NCI-H187 treated with DMSO at 0.1 percent for 48 hours (cell line): ENCODE results near the gene SPECC1.
"Not testable (repeated sequence)": the region's sequence is repeated elsewhere in the genome, so short reads cannot be mapped to it uniquely, and the experiment has no call there.

Source experiments
- DNase-seq: peaks from one replicate; lab custom pipeline; 2025; lab: John Stamatoyannopoulos, UW

SPECC1 gene, protein sequence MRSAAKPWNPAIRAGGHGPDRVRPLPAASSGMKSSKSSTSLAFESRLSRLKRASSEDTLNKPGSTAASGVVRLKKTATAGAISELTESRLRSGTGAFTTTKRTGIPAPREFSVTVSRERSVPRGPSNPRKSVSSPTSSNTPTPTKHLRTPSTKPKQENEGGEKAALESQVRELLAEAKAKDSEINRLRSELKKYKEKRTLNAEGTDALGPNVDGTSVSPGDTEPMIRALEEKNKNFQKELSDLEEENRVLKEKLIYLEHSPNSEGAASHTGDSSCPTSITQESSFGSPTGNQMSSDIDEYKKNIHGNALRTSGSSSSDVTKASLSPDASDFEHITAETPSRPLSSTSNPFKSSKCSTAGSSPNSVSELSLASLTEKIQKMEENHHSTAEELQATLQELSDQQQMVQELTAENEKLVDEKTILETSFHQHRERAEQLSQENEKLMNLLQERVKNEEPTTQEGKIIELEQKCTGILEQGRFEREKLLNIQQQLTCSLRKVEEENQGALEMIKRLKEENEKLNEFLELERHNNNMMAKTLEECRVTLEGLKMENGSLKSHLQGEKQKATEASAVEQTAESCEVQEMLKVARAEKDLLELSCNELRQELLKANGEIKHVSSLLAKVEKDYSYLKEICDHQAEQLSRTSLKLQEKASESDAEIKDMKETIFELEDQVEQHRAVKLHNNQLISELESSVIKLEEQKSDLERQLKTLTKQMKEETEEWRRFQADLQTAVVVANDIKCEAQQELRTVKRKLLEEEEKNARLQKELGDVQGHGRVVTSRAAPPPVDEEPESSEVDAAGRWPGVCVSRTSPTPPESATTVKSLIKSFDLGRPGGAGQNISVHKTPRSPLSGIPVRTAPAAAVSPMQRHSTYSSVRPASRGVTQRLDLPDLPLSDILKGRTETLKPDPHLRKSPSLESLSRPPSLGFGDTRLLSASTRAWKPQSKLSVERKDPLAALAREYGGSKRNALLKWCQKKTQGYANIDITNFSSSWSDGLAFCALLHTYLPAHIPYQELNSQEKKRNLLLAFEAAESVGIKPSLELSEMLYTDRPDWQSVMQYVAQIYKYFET

DNA sequence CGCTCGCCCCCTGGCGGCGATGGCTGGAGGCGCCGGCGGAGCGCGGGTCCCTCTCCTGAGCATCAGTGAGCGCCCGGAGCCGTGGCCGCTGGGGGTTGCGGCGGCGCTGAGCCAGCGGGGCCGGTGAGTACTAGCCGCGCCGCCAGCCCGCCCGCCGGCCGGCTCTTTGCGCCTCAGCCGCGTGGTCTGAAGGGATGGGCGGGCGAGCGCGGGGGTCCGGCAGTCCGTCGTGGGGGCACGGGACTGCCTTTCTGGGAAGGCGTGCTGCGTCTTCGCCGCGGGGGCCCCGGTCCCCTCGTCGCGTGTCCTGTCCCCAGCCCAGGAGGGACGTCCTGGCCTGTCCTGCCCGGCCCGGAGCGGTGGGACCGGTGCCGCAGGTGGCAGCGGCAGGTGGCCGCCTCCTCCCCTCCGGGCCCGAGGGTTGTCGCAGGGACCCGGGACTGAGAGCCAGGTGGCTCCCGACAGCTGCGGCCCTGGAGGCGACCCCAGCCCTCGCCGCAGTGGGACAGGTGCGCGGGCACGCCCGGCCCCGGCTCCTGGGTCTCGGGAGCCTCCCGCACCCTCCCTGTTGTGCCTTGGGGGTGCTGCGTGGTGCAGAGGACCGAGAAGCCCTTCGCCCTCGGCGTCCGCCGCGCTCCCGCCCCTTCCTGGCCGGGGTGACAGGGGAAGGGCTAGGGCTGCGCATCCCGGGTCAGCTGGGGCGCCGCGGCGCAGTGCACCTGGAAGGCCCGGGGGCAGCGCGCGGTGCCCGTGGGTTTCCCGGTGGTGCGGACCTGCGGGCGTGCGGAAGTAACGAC, at the start of gene SPECC1:
Gene SPECC1 (plus strand): TSS at position 58 of the 797 bp plus-strand sequence. CDS start 87,293 bp downstream, outside the sequence.
- no peak for DNase-seq

DNA sequence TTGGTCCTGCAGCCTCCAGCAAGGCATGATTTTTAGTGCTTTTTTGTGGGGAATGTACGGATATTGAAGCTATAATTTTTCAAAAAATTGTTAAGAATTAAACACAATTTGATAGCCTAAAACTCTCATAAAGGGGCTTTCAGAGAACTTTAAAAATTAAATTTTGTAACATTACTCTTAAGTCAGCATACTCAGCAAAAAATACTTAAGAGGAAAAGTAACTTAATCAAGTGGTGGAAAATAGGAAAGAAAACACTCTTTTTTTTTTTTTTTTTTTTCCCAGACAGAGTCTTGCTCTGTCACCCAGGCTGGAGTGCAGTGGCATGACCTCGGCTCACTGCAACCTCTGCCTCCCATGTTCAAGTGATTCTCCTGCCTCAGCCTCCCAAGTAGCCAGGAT, 46.2 kb upstream of the SPECC1 start:
- DNase-seq = not testable (repeated sequence)

DNA sequence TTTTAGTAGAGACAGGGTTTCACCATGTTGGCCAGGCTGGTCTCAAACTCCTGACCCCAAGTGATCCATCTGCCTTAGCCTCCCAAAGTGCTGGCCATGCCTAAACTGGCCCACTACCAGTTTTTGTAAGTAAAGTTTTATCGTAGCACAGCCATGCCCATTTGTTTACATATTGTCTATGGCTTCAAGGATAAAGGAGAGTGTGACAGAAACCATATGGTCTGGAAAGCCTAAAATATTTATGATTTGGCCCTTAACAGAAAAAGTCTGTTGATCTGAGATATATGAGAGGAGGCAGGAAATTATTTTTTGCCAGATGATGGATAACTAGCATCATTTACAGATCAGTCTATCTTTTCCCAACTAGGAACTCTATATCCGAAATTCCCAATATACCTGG, 36.0 kb upstream of the SPECC1 start:
- no peak for DNase-seq

DNA sequence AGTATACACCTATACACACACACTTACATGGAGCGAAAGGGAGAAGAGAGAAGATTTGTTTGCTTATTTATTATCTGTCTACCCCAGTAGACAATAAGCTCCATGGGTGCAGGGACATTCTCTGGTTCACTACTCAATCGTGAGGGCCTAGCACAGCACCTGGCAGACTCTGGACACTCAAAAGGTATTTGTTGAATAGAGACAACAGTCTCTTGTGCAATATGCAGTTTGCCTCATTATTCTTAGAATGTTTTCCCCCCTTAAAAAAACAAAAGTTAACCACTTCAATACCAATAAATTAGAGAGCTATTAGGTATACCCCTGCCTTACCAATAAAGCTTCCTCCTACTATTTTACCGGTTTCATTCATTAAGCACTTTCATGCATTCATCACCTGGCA, 33.6 kb upstream of the SPECC1 start:
- DNase-seq = no peak

DNA sequence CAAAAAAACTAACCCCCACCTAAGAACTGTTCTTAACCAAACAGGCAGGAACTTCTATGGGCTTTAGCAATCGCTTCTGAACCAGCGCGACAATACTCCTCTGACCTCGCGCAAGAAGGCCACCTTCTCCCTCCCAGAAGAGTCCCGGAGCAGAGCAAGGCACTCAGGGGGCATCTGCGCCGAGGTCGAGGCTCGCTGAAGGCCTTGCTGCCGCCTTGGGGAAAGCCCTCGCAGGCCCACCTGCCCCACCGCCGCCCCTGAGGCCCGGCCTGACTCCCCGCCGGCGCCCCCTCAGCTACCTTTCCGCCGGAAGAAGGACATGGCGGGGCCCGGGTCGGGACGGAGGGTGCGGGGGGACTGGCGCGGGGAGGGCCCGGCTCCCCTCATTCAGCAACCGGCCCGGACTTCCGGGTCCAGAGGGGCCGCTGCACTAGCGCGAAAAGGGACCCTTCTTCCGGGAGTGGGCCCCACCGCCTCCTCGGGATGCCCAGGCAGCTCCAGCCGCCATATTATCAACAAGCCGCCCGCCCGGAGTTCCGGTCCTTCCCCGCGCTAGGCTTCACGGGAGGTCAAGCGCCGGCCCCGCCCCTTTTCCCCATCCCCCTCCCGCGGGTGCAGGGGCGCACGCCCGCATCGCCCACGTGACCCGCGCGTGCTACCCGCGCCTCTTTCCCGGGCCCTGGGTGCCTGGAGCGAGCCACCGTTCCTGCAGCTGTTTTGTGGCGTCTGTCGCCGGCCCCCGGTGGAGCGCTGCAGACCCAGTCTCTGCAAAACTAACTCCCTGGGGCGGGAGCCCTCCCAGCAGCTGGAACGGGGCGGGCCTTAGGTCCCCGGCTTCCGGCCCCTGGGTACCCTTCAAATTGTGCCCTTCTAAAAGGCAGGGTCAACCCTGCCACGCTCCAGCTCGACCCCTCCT, 31.6 kb upstream of the SPECC1 start, which contains the start of gene AKAP10:
Gene AKAP10 (minus strand): TSS at position 536 of the 916 bp plus-strand sequence. CDS start 149 bp downstream, at position 387.
- peak; percentile 2 for DNase-seq

DNA sequence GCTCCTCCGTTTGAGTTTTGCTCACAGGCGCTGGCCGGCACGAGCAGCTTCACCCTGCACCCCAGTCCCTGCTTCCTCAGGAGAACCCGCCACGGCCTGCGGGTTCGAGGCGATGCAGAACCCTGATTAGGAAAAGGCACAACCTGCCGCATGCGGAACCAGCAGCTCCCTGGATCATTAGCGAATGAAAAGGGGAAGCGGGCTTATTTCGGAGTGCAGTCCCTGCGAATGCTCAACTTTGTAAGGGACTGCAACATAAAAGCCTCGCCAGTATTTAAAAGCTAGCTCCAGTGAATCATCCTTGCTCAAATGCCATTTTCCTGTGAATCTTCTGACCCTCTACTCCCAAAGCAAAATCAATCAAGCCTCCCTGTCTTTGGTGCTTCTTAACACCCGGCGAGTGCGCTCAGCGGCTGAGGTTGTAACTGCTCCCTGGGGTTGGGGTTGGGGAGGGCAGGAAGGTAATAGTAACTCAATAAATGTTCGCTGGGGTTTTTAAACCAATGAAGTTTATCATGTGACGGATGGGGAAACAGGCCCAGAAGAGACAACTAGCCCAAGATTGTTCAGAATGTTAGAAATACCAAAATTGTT, 30.9 kb upstream of the SPECC1 start:
- no peak for DNase-seq

DNA sequence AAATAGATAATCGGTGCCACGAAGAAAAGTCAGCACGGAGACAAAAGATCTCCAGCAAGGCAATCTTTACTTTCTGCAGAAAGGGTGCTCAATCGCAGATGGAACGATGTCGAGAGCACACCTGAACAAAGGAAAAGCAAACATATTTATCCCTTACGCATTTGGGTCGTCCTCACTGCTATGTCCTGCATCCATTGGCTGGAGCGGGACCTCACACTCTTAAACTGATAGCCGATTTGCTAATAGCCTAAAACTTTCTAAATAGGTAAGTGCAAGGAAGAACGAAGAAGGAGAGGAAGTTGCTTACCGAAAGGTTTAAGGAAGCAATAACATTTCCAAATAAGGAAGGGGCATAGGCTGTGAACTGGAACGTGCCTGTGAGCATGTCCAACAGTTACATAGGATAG, 30.4 kb upstream of the SPECC1 start:
- DNase-seq = no peak

DNA sequence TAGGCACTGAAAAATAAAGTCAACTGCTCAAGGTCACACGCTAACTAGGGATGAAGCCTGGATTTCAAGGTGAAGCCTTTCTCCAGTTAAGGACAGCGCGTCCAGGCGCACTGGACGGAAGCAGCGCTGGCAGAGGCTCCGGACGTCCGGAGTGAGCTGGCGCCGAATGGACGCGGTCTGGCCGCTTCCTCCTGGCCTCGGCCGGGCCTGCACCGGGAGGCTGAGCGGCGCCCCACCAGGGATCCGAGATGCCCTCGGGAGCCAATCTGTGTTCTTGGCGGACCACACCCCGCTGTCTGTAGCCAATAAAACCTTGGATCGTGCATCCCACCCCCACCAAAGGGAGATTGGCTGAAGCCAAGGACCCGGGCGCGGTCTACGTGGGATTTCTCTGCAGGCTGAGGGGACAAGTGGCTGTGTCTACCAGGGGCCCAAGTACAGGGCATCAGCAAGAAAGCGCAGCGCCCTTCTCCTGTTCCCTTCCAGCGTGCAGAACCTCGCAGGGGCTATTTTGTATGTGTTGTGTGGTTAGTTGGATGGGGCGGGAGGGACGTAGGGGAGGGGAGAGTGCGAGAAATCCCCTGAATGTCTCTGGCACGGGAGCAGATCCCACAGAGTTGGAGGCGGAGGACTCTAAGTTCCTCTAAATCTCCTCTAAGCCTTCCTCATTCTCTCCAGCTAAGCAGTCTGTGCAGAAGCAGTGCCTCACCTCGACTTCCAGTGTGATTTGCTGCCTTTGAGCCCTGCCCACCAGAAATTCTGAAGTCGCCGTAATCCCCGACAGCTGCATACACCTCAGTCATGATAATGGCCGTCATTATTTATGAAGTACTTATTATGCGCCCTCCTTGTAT, 29.0 kb upstream of the SPECC1 start:
- DNase-seq = no peak

DNA sequence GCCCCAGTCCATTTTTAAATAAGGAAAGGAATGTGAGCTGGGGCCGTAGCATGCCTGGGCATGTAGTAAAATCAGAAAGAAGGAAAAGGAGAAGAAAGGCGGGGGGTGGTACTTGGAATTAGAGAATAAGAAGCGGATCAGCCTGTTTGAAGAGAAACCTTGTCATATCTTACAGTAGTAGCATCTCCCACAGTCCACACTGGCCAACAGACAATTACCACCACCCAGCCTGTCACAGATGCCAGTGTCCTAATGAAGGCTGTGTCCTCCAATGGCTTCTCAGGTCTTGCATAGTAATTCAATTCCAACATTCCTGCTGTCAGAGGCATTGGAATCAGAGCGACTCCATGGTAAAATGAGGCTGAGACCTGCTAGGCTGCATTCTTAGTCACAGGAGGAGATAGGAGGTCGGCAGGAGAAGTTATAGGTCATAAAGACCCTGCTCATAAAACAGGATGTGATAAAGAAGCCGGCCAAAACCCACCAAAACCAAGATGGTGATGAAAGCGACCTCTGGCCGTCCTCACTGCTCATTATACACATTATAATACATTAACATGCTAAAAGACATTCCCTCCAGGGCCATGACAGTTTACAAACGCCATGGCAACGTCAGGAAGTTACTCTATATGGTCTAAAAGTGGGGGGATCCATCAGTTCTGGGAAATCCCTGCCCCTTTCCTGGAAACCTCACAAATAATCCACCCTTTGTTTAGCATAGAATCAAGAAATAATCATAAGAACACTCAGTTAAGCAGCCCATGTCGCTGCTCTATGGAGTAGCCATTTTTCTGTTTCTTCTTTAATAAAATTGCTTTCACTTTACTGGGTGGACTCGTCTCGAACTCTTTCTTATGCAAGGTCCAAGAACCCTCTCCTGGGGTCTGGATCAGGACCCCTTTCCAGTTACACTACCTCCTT, 22.0 kb upstream of the SPECC1 start:
- DNase-seq = no peak

DNA sequence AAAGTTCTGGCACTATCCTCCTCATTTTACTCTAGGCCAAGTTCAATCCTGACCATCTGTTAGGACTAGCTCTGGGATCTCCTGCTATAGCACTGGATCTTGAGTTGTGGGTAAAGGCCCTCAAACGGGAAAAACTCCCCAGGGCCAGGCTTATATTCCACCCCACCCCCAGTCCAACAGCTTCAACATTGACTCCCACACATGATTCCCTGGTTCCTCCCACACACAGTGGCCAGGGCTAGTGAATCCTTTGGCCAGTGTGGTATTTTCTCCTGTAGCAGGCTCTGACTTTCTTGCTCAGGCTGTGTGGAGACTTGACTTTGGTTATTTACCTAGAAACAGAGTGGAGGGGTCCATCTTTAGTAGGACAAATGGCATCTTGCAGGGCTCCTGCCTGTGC, 21.3 kb upstream of the SPECC1 start:
- no peak for DNase-seq

DNA sequence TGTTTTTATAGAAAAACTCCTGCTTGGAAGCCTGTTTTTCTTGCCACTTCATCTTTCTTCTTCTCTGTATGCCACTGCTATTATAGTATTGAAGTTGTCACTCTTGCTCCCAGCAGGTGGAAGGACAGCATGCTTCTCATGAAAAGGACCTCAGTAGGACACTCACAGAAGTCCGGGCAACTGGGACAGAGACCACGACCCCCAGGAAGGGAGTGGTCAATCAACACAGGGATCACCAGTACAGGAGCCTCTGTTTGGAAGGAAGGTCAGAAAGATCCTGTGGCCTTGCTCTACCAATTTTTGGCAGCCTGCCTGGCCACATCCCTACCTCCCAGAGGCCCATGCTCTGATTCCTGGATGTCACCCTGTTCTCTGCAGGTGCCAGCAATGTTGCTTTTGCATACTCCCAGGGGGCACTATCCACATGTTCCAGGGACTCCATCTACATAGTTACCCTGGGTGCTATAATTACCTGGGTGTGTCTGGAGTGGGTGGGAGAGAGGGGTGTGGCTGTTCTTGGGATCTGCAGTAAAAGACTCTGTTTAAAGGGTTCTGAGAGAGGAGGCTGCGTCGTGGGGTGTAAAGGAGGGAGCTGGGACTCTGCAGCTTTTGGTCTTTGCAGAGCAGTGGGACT, 17.8 kb upstream of the SPECC1 start:
- no peak for DNase-seq

DNA sequence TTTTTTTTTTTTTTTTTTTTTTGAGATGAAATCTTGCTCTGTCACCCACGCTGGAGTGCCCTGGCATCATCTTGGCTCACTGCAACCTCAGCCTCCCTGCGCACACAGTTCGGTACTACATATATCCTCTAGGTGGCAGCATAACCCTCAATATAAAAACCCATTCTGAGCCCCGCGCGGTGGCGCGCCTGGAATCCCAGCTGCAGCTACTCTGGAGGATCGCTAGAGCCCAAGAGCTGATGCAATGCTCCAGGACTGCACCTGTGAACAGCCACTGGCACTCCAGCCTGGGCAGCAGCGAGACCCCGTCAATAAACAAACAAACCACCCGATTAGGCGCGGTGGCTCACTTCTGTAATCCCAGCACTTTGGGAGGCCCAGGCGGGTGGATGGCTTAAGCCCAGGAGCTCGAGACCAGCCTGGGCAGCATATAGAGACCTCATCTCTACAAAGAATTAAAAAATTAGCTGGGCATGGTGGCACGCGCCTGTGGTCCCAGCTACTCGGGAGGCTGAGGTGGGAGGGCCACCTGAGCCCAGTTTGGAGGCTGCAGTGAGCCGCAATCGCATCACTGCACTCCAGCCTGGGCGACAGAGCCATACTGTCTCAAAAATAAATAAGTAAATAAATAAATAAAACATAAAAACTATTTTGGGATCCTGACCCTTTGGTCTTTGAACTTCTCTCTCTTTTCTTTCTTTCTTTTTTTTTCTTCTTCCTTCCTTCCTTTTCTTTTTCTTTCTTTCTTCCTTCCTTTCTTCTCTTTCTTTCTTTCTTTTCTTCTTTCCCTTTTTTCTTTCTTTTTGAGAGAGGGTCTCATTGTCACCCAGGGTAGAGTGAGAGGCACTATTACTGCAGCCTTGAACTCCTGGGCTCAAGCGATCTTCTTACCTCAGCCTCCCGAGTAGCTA, 16.1 kb upstream of the SPECC1 start:
- DNase-seq = peak; percentile 55

DNA sequence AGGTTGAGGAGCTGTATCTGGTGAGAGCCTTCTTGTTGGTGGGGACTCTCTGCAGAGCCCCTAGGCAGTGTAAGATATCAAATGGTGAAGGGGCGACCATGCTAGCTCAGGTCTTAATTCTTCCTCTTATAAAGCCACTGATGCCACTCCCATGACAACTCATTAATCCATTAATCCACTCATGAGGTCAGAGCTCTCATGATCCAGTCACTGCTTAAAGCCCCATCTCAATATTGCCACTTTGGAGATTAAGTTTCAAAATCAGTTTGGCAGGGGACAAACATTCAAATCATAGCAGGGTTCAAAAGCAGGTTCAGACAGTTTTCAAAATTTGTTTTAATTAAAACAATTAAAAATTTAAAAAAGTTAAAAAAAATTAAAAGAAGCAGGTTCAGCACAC, 13.1 kb upstream of the SPECC1 start:
- DNase-seq = no peak

DNA sequence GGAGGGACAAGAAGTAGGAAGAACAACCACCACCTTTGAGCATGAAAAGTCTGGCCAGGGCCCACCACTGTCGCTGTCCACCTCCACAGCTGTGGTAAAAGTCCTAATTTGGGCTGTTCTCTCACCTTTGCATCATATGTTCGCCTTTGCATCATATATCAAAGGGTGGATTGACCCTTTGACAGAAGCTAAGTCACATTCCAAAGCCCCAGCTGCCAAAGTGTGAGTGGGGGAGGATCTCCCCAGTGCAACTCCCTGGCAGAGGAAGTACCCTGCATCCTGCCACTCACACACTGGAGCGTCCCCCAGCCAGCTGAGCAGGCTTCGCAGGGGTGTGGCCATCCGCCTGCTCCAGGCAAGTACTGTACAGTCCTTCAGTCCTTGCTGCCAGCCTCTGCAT, 12.7 kb upstream of the SPECC1 start:
- no peak for DNase-seq

DNA sequence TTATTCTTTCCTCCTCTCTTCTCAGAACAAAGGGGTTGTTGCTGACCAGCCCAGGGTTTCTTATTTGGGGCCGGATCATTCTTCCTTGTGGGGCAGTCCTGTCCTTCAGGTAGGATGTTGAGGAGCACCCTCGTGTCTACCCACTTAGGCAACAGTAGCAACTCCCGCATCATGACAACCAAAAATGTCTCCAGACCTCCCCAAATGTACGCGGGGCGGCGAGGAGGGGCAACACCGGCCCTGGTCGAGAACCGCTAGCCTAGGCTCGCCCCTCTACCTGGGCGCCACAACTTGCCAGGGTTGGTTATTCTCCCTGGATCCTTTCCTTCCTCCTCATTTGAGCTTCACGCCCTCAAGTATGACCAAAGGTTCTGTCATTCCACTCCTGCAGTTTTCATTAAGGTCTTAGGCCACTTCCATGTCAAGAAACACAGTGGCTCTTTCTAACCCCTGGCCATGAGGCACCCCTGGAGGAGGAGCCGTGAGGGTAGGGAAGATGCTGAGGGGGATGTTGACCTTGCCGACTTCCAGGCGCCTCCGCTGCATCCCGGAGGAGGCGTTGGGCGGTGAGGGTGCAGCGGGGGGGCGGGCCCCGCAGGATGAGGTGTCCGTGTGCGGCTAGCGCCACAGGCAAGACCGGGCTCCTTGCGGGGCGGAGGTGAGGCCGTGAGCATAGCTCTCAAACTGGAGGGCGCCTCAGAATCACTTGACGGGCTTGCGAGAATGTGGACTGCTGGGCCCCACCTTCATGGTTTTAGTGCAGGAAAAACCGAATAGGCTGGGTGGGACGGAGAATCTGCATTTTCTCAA, 712 bp upstream of the SPECC1 start:
- no peak for DNase-seq

DNA sequence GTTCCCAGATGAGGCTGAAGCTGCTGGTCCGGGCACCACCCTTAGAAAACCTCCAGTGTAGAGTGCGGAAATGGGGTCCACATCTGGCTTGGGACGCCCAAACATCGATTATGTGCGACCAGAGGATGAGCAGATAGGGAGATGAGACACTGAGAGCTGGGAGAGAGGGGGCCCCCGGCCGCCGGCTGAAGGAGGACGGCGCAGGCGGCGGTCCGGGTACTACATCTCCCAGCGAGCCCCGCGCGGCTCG, 182 bp upstream of the SPECC1 start:
- DNase-seq = no peak
